HG03095 (cell line): ENCODE results near the gene NUDT16L1.

ENCODE experiments used
- ATAC-seq: cut with Tn5 transposase; IDR thresholded peaks from one replicate; pipeline ENCODE4 v1.9.1; 2021; ENCODE audit warnings: moderate library complexity; ENCODE audit not compliant: unreplicated experiment

Gene NUDT16L1

DNA sequence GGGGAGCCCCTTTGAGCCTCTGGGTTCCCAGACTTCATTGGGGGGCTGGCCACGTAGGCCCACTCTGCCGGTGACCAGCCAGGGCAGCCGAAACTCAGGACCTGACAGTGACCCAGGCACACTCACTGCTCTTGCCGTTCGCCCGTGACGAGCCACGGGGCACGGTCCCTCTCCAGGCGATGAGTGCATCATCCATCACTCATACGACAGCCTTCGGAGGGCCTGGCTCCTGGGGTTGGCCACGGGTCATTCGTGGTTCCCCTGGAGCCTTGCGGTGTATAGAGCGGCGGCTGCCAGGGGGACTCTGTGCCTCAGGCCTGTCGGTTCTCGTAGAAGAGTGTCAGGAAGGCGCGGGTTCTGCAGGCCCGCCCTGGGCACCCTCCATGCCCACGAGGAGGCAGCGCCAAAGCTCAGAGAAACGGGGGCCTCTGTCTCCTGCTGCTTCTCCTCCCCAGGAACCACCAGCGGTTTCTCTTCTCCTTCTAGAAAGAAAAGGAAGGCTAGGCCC lies 11.2 kb upstream of the NUDT16L1 start:
- ATAC-seq = no peak

GRCh38 chr16:4682616-4683254 lies 10.6 kb upstream of the NUDT16L1 start:
- no peak for ATAC-seq

- no peak for ATAC-seq
Observed at GRCh38 chr16:4683255-4684057, 9.9 kb upstream of the NUDT16L1 start.

DNA sequence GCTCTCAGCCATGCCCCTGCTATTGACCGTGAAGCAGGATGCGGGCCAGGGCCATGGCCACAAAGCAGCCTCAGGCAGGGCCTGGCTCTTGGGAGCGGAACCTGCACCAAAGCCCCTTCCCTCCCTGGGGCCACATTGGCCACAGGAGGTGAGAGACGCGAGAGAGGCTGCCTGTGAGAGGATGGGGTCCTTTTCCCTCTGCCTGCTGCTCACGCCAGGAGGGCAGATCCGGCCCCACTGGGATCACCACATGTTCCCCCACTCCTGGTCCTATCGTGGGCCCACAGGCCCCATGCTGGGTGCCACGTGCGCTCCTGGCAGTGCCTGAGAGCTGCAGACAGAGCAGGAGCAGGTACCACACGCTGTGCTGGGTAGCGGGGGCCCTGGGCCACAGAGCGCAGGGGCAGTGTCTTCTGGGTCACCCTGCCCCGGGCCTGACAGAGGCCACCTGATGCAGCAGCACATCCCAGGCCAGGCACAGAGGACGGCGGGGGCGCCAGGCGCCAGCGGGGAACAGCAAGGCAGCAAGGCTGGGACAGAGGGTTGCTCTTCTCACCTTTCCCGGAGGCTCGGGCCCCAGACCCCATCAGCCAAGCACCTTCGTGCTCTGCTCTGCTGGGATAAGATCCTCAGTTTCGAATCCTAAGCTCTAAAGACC lies 9.2 kb upstream of the NUDT16L1 start:
- ATAC-seq = no peak

GRCh38 chr16:4684763-4685162 lies 8.6 kb upstream of the NUDT16L1 start:
- no peak for ATAC-seq

- no peak for ATAC-seq
Observed at GRCh38 chr16:4685292-4685691, 8.1 kb upstream of the NUDT16L1 start.

- ATAC-seq = no peak
Observed at GRCh38 chr16:4685776-4686496, 7.4 kb upstream of the NUDT16L1 start.

DNA sequence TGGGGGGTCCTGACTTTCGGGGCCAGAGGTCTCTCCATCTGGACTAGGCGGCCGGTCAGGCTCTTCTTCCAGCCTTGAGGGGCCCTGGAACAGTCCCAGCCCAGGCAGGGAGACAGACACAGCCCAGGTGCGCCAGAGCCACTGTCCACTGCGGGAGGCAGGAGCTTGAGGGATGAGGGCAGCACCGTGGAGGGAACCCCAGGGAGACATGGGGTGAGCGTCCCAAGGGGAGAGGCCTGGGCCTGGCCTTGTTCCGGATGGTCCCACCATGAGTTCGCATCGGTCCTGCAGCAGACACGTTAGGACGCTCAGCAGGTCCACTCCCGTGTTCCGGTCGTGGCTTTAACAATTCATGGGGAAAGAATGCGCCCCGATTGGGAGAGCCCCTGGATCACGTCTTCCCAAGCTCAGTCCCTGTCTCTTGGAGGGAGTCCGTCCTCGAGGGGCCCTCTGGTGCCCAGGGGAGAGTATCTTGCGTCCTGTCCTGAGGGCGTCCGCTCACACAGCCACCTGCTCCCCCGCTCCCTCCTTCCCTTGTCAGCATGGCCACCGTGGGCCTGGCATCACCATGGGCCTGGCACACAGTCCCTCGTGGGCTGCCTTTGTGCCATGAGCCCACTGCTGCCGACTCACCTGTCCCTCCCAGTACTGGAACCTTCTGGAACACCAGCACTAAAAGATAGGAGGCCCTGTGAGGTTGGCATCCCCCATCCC lies 6.7 kb upstream of the NUDT16L1 start:
- ATAC-seq = no peak

- ATAC-seq = no peak
Observed at GRCh38 chr16:4687416-4687815, 5.9 kb upstream of the NUDT16L1 start.

DNA sequence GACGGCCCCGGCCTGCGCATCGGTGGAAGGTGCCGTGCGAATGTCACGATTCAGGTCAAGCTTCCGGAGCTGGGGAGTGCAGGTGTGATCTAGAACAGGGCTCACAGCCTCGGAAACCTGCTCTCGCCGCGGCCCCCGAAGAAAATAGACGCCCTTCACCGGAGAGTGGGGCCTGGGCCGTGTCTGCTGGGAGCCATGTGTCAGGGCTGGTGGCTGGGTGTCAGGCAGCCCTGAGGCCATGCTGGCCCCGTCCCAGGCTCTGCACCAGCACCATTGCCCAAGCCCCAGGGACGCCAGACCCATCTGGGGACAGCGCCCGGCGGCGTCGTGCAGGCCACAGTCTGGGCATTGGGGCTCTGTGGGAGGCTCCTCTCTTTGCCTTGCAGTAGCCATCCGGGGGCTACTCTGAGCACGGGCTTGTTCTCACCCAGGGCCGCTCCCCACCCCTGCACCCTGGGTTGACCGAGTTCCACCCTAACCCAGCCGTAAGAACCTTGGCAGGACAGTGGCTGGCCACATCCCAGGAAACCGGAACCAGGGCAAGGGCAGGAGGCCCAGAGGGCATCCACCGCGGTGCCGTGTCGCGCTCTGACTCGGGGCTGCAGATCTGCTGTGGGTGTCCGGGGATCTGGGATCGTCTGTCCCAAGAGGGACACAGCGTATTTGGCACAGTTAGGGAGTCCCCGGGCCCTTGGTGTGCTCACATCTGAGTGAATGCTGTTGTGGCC lies 5.3 kb upstream of the NUDT16L1 start:
- ATAC-seq = no peak

DNA sequence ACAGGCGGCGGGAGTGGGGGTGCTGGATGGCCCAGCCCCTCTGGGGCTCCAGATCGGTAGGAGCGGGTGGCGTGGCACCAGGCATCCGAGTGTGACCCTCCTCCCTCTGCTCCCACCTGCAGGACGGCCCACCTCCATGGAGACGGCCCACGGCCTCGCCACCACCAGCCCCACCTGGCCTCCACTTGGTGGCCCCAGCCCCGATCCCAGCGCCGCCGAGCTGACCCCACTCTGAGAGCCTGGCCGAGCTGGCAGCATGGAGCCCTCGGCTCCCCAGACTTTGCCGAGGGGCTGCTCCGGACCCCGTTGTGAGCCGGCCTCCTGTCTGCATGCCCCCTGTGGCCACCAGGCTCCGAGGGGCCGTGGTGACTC lies 4.7 kb upstream of the NUDT16L1 start:
- no peak for ATAC-seq

GRCh38 chr16:4689091-4689671 lies 4.2 kb upstream of the NUDT16L1 start:
- ATAC-seq = no peak

GRCh38 chr16:4689864-4690704 lies 3.3 kb upstream of the NUDT16L1 start:
- no peak for ATAC-seq

- ATAC-seq = no peak
Observed at GRCh38 chr16:4690946-4691665, 2.3 kb upstream of the NUDT16L1 start.

- no peak for ATAC-seq
Observed at GRCh38 chr16:4691666-4692412, 1.5 kb upstream of the NUDT16L1 start.

- ATAC-seq = peak; percentile 10
Observed at GRCh38 chr16:4692460-4693295, 684 bp upstream of the NUDT16L1 start.
